DOHH2 (cell line): ENCODE measurements around the gene NDUFV2.
A peak's percentile ranks its signal among the peaks of the same experiment; 100 is the strongest.

Experiments used
- H3F3A ChIP-seq: fragments of 200-600 bp; sonication (generic), shearing (Covaris generic); 2 replicates; pipeline ENCODE4 v1.6.0; 2016; ENCODE audit warnings: antibody characterized with exemption, mild to moderate bottlenecking; ENCODE audit not compliant: control insufficient read depth, insufficient read depth
- H3K27ac ChIP-seq: fragments of 200-600 bp; sonication (generic); 2 replicates; pipeline ENCODE4 v1.5.1; 2014; ENCODE audit warnings: low read depth, mild to moderate bottlenecking, low read length, moderate library complexity
- H3K27me3 ChIP-seq: fragments of 200-600 bp; sonication (generic); 2 replicates; pipeline ENCODE4 v1.6.1; 2014; ENCODE audit warnings: mild to moderate bottlenecking, low read length, mixed read lengths; ENCODE audit not compliant: control insufficient read depth
- H3K36me3 ChIP-seq: fragments of 200-600 bp; sonication (generic); 2 replicates; pipeline ENCODE4 v1.6.1; 2014; ENCODE audit warnings: mild to moderate bottlenecking, low read length, moderate library complexity, mixed read lengths; ENCODE audit not compliant: control insufficient read depth
- H3K4me1 ChIP-seq: fragments of 200-600 bp; sonication (generic); 2 replicates; pipeline ENCODE4 v1.6.1; 2014; ENCODE audit warnings: mild to moderate bottlenecking, low read length, mixed read lengths; ENCODE audit not compliant: control insufficient read depth
- H3K4me2 ChIP-seq: fragments of 200-600 bp; sonication (generic); 2 replicates; pipeline ENCODE4 v1.6.0; 2014; ENCODE audit warnings: mild to moderate bottlenecking, low read length, moderate library complexity
- H3K4me3 ChIP-seq: fragments of 200-600 bp; sonication (generic); 2 replicates; pipeline ENCODE4 v1.5.1; 2014; ENCODE audit warnings: mild to moderate bottlenecking, low read length, mixed read lengths
- H3K79me2 ChIP-seq: fragments of 200-600 bp; sonication (generic); 2 replicates; pipeline ENCODE4 v1.6.1; 2014; ENCODE audit warnings: mild to moderate bottlenecking, low read length, mixed read lengths; ENCODE audit not compliant: control insufficient read depth
- H3K9me2 ChIP-seq: fragments of 200-600 bp; sonication (generic); replicated peaks from 2 replicates; pipeline ENCODE4 v1.6.1; 2014; ENCODE audit warnings: mild to moderate bottlenecking, low read length, mixed read lengths; ENCODE audit not compliant: control insufficient read depth
- H3K9me3 ChIP-seq: fragments of 200-600 bp; sonication (generic); 2 replicates; pipeline ENCODE4 v1.6.1; 2014; ENCODE audit warnings: antibody characterized with exemption, low read length, mixed read lengths; ENCODE audit not compliant: control insufficient read depth, insufficient read depth
- H4K20me1 ChIP-seq: fragments of 200-600 bp; sonication (generic); 2 replicates; pipeline ENCODE4 v1.6.0; 2014; ENCODE audit warnings: low read depth, mild to moderate bottlenecking, antibody characterized with exemption, low read length, moderate library complexity; ENCODE audit not compliant: control insufficient read depth, insufficient read depth
- EZH2phosphoT487 ChIP-seq: fragments of 200-600 bp; sonication (generic); IDR thresholded peaks from 2 replicates; pipeline ENCODE4 v1.6.1; 2017; ENCODE audit warnings: borderline replicate concordance, mild to moderate bottlenecking, antibody characterized with exemption, low read length, moderate library complexity, mixed read lengths
- TF ChIP-seq, protein P1 (sequence below): fragments of 200-600 bp; sonication (generic); IDR thresholded peaks from one replicate; pipeline ENCODE4 v1.5.1; 2014; ENCODE audit warnings: antibody characterized with exemption, mild to moderate bottlenecking, low read depth, low read length; ENCODE audit not compliant: poor library complexity, severe bottlenecking

NDUFV2 gene

DNA sequence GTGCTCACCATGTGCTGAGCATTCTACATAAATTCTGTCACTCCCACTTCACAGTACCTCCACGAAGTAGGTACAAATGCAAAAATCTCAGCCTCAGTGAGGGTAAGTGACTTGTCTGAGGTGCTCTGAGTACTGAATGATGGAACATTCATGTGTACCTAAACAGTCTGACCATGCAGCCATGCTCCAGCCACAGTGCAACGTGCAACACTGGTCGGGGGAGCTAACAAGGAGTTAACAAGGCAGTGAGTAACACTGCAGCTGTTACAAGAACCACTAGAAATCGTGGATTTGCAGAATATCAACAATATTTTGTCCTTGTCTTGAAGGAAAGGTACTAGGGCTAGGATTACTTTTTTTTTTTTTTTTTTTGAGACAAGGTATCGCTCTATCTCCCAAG lies 36.6 kb upstream of the NDUFV2 start:
- TF ChIP-seq, protein P1, sequence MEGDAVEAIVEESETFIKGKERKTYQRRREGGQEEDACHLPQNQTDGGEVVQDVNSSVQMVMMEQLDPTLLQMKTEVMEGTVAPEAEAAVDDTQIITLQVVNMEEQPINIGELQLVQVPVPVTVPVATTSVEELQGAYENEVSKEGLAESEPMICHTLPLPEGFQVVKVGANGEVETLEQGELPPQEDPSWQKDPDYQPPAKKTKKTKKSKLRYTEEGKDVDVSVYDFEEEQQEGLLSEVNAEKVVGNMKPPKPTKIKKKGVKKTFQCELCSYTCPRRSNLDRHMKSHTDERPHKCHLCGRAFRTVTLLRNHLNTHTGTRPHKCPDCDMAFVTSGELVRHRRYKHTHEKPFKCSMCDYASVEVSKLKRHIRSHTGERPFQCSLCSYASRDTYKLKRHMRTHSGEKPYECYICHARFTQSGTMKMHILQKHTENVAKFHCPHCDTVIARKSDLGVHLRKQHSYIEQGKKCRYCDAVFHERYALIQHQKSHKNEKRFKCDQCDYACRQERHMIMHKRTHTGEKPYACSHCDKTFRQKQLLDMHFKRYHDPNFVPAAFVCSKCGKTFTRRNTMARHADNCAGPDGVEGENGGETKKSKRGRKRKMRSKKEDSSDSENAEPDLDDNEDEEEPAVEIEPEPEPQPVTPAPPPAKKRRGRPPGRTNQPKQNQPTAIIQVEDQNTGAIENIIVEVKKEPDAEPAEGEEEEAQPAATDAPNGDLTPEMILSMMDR = no peak
- no peak for TF ChIP-seq EZH2phosphoT487
- Histone ChIP-seq H3K79me2 (no peaks in the 10 kb centered on the region), H3F3A (no peaks in the 10 kb centered on the region), H3K4me3 (no peak overlapping the region), H3K4me1 (peaks cover 79% of the 10 kb centered on the region), H3K4me2 (no peak overlapping the region), H3K27me3 (no peaks in the 10 kb centered on the region), H3K9me2 (no peaks in the 10 kb centered on the region), H4K20me1 (no peaks in the 10 kb centered on the region), H3K9me3 (no peaks in the 10 kb centered on the region; the same call in 1 of the 2 replicates), H3K36me3 (no peaks in the 10 kb centered on the region; the same call in 1 of the 2 replicates), H3K27ac (peak overlapping the region; percentile 43; the same call in 1 of the 2 replicates)

DNA sequence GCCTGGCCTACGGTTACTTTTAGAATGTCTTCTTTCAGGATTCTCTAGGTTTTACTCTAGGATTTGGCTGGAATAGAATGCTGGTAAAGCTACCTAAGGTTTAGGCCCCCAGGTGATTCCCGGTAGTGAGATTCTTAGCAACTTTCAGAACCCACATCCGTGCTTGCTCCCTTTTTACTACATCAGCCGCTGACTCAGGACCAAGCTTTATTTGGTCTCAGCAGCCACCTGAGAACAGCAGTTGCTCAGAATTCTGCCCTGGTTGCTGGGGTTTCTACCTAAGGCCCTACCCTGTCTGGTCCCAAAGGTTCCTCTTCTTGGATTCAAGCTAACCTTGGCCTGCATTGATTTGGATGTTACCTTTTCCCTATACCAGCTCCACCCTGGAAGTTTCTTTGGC lies 36.1 kb upstream of the NDUFV2 start:
- H3K4me3 ChIP-seq = no peak overlapping the region
- H4K20me1 ChIP-seq = no peaks in the 10 kb centered on the region
- no peaks in the 10 kb centered on the region for H3F3A ChIP-seq

DNA sequence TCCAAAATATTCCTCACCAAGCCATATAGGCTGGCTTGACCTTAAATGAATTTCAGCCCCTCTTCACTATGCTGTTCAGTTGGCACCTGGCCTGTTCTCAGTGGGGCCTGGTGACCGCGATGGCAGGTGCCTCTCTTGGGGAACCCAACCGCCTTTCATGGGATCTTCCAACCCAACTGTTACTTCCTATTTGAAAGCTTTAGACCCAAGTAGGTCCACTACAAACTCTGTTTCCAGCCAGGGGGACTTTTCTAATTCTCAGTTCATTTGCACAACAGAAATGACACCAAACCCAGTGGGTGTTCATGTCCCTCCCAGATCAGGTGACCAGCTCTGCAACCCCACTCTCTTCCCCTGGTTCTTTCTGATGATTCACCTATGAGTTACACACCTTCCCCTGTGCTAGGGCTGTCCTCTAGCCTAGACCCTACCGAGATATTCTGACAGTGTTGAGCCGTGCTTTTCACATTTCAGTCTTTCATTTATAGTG lies 35.6 kb upstream of the NDUFV2 start:
- H3K4me3 ChIP-seq = no peak overlapping the region
- peaks cover 69% of the 10 kb centered on the region for H3K4me1 ChIP-seq
- H4K20me1 ChIP-seq = no peaks in the 10 kb centered on the region
- H3K9me2 ChIP-seq = no peaks in the 10 kb centered on the region
- no peaks in the 10 kb centered on the region for H3F3A ChIP-seq
- peak overlapping the region; percentile 43 for H3K27ac ChIP-seq
- no peaks in the 10 kb centered on the region for H3K9me3 ChIP-seq
- no peaks in the 10 kb centered on the region for H3K79me2 ChIP-seq
- H3K27me3 ChIP-seq = no peaks in the 10 kb centered on the region
- no peaks in the 10 kb centered on the region for H3K36me3 ChIP-seq
- no peak for TF ChIP-seq EZH2phosphoT487
- TF ChIP-seq, protein P1 = no peak
- H3K4me2 ChIP-seq = peak overlapping the region; percentile 34

More for the DNA sequence above, 36.1 kb upstream of the NDUFV2 start:
- Histone ChIP-seq H3K9me2 (no peaks in the 10 kb centered on the region), H3K4me2 (peak overlapping the region; percentile 34), H3K79me2 (no peaks in the 10 kb centered on the region), H3K4me1 (peaks cover 74% of the 10 kb centered on the region), H3K27me3 (no peaks in the 10 kb centered on the region), H3K27ac (peak overlapping the region; percentile 43), H3K36me3 (no peaks in the 10 kb centered on the region; the same call in 1 of the 2 replicates), H3K9me3 (no peaks in the 10 kb centered on the region; the same call in 1 of the 2 replicates)
- TF ChIP-seq EZH2phosphoT487 = no peak
- TF ChIP-seq, protein P1 = no peak
